Measurements from ENCODE around the gene SAMD11. TPM values are rescaled to one million over a fixed set of nuclear protein-coding genes. Genes with fewer than 3 reads are reported as not detected.

SAMD11 gene
- total and polyA plus RNA-seq, 2 donors (not counting 1 experiment from before 2014, with no cell fraction given), result not detected

DNA sequence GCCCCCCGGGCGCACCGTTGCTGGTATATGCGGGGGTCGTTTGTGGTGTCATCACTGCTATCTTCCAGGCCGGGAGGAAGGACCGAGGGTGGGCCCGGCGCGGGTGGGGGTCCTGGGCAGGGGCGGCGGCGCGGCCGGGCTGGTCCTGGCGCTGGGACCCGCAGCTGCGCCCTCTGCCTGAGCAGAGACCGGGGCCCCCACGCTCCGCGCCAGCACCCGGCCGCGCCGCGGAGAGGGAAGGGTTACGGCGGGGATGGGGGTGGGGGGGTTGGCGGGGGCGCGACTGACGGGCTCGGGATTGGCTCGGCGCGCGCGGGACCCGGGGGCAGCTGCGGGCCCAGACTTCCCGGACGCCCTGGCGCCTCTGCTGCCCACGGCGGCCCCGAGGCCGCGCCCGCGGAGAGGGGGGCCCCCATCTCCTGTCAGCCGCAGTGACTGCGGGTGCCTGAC, 13.8 kb upstream of the SAMD11 start:
- Histone ChIP-seq H3K4me3 (ENCODE audit: control extremely low read depth in 1 of 5, extremely low read depth in 1 of 5, insufficient read depth in 1 of 5, low read depth in 2 of 5, low read length in 4 of 5) (no peak overlapping the region), H3K4me1 (ENCODE audit: control insufficient read depth in 2 of 2, insufficient read depth in 2 of 2, low read length in 2 of 2) (peaks cover 21 to 25% of the 10 kb centered on the region in 2 donors), H4K20me1 (ENCODE audit: control insufficient read depth, insufficient read depth, low read length, poor library complexity, severe bottlenecking) (no peaks in the 10 kb centered on the region), H3K9me3 (ENCODE audit: control extremely low read depth in 1 of 3, control insufficient read depth in 2 of 3, insufficient read depth in 1 of 3, low read length in 2 of 3) (peaks cover 0 to 5% (median 0%) of the 10 kb centered on the region in 3 donors), H3K36me3 (replicated peaks in 1 of 2; ENCODE audit: control extremely low read depth in 1 of 2, control insufficient read depth in 1 of 2, extremely low read depth in 1 of 2, insufficient read depth in 2 of 2, low read length in 1 of 2) (no peaks in the 10 kb centered on the region), H3K79me2 (ENCODE audit: control insufficient read depth, insufficient read depth, low read length) (no peaks in the 10 kb centered on the region), H3K9ac (ENCODE audit: low read length) (no peak overlapping the region), H3K4me2 (replicated peaks; ENCODE audit: low read depth, low read length, poor library complexity, severe bottlenecking) (no peak overlapping the region), H3K27me3 (replicated peaks in 1 of 4; ENCODE audit: control extremely low read depth in 1 of 4, control insufficient read depth in 3 of 4, insufficient read depth in 4 of 4, low read length in 3 of 4) (peaks cover 0 to 44% (median 13%) of the 10 kb centered on the region in 4 experiments), H3K27ac (ENCODE audit: low read length in 2 of 2) (no peak overlapping the region), H2AFZ (ENCODE audit: insufficient read depth, low read depth, low read length, poor library complexity, severe bottlenecking) (no peak overlapping the region)
- Mint-ChIP-seq H3K27ac (no peak overlapping the region), H3K9me3 (ENCODE audit: insufficient read depth) (no peaks in the 10 kb centered on the region), H3K4me1 (peaks cover 22% of the 10 kb centered on the region), H3K4me3 (no peak overlapping the region), H3K27me3 (peaks cover 38% of the 10 kb centered on the region)
- ChIA-PET CTCF (no interaction called here), POLR2A (no interaction called here)
- DNase-seq (no peak), ATAC-seq (ENCODE audit: low read depth) (no peak)
- intact Hi-C loops (cut with micrococcal nuclease), result no loop called here
- TF ChIP-seq, protein P1, sequence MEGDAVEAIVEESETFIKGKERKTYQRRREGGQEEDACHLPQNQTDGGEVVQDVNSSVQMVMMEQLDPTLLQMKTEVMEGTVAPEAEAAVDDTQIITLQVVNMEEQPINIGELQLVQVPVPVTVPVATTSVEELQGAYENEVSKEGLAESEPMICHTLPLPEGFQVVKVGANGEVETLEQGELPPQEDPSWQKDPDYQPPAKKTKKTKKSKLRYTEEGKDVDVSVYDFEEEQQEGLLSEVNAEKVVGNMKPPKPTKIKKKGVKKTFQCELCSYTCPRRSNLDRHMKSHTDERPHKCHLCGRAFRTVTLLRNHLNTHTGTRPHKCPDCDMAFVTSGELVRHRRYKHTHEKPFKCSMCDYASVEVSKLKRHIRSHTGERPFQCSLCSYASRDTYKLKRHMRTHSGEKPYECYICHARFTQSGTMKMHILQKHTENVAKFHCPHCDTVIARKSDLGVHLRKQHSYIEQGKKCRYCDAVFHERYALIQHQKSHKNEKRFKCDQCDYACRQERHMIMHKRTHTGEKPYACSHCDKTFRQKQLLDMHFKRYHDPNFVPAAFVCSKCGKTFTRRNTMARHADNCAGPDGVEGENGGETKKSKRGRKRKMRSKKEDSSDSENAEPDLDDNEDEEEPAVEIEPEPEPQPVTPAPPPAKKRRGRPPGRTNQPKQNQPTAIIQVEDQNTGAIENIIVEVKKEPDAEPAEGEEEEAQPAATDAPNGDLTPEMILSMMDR (IDR thresholded peaks at IDR 0.05), result no peak
- TF ChIP-seq EZH2 (IDR thresholded peaks at IDR 0.05; ENCODE audit: borderline replicate concordance, insufficient read depth, low read depth, low read length, poor library complexity, severe bottlenecking), result no peak
- 12% methylated on average over 46 of the region's 53 CpGs for WGBS (ENCODE audit: insufficient coverage)

DNA sequence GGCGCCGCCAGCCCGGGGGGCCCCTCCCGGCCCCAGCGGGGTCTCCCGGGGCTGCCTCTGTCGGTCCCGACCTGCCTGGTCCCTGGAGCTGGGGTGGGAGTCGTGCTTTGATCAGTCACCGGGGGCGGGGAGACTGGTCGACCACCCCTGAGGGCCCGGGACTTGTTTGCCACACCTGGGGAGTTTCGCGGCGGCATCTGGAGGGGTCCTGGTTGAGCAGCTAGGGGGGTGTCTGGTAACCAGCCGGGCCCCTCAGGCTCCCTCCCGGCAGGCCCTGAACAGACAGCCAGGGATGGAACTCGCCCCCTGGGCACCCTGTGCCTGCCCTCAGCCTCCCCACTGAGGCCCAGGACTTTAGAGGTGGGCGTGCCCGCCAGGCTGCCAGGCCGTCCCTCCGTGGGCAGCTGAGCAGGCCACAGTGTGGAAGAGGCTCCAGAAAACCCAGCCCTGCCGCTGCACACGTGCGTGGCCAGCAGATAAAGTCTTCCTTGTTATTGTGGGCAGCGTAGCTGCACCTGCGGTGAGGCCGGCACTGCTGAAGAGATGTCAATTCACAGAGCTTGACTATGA, 13.3 kb upstream of the SAMD11 start:
- ATAC-seq (ENCODE audit: low read depth), result no peak
- no peak overlapping the region for H3K9ac ChIP-seq (ENCODE audit: low read length)
- H4K20me1 ChIP-seq (ENCODE audit: control insufficient read depth, insufficient read depth, low read length, poor library complexity, severe bottlenecking), result no peaks in the 10 kb centered on the region
- no peaks in the 10 kb centered on the region for H3K79me2 ChIP-seq (ENCODE audit: control insufficient read depth, insufficient read depth, low read length)
- Mint-ChIP-seq H3K4me3 (no peak overlapping the region), H3K9me3 (ENCODE audit: insufficient read depth) (no peaks in the 10 kb centered on the region), H3K27me3 (peaks cover 37% of the 10 kb centered on the region), H3K27ac (no peak overlapping the region), H3K4me1 (peaks cover 17% of the 10 kb centered on the region)
- H3K4me3 ChIP-seq (ENCODE audit: control extremely low read depth in 1 of 5, extremely low read depth in 1 of 5, insufficient read depth in 1 of 5, low read depth in 2 of 5, low read length in 4 of 5), result no peak overlapping the region
- H3K36me3 ChIP-seq (replicated peaks in 1 of 2; ENCODE audit: control extremely low read depth in 1 of 2, control insufficient read depth in 1 of 2, extremely low read depth in 1 of 2, insufficient read depth in 2 of 2, low read length in 1 of 2), result no peaks in the 10 kb centered on the region
- no peak for DNase-seq
- H3K4me2 ChIP-seq (replicated peaks; ENCODE audit: low read depth, low read length, poor library complexity, severe bottlenecking), result no peak overlapping the region
- H3K27ac ChIP-seq (ENCODE audit: low read length in 2 of 2), result no peak overlapping the region
- TF ChIP-seq, protein P1 (IDR thresholded peaks at IDR 0.05), result no peak
- no peak for TF ChIP-seq EZH2 (IDR thresholded peaks at IDR 0.05; ENCODE audit: borderline replicate concordance, insufficient read depth, low read depth, low read length, poor library complexity, severe bottlenecking)
- intact Hi-C loops (cut with micrococcal nuclease), result no loop called here
- WGBS (ENCODE audit: insufficient coverage), result 30% methylated on average over 29 of the region's 29 CpGs
- H3K9me3 ChIP-seq (ENCODE audit: control extremely low read depth in 1 of 3, control insufficient read depth in 2 of 3, insufficient read depth in 1 of 3, low read length in 2 of 3), result peaks cover 0 to 5% (median 0%) of the 10 kb centered on the region in 3 donors
- ChIA-PET CTCF (no interaction called here), POLR2A (no interaction called here)
- H3K27me3 ChIP-seq (replicated peaks in 1 of 4; ENCODE audit: control extremely low read depth in 1 of 4, control insufficient read depth in 3 of 4, insufficient read depth in 4 of 4, low read length in 3 of 4), result peaks cover 0 to 39% (median 12%) of the 10 kb centered on the region in 4 experiments
- H3K4me1 ChIP-seq (ENCODE audit: control insufficient read depth in 2 of 2, insufficient read depth in 2 of 2, low read length in 2 of 2), result peaks cover 16 to 20% of the 10 kb centered on the region in 2 donors
- no peak overlapping the region for H2AFZ ChIP-seq (ENCODE audit: insufficient read depth, low read depth, low read length, poor library complexity, severe bottlenecking)
